ENCODE measurements around the gene KRT13.

The KRT13 gene

GRCh38 chr17:41486809-41487530, 18.4 kb downstream of the KRT13 start:
- no peak for DNase-seq (ENCODE audit: low spot score)
- no peak for TF ChIP-seq CTCF (IDR thresholded peaks at IDR 0.05)
- H3K4me3 ChIP-seq, result no peak overlapping the region
- no peak overlapping the region for H3K27ac ChIP-seq

GRCh38 chr17:41486316-41486715, 19.1 kb downstream of the KRT13 start:
- Histone ChIP-seq H3K27ac (no peak overlapping the region), H3K4me3 (no peak overlapping the region)
- TF ChIP-seq CTCF (IDR thresholded peaks at IDR 0.05), result no peak
- no peak for DNase-seq (ENCODE audit: low spot score)

GRCh38 chr17:41484920-41485904, 20.2 kb downstream of the KRT13 start:
- TF ChIP-seq CTCF (IDR thresholded peaks at IDR 0.05), result no peak
- no peak overlapping the region for H3K27ac ChIP-seq
- no peak for DNase-seq (ENCODE audit: low spot score)
- H3K4me3 ChIP-seq, result no peak overlapping the region

- Histone ChIP-seq H3K27ac (no peak overlapping the region), H3K4me3 (no peak overlapping the region)
- DNase-seq (ENCODE audit: low spot score), result no peak
- no peak for TF ChIP-seq CTCF (IDR thresholded peaks at IDR 0.05)
Observed at GRCh38 chr17:41483991-41484826, 21.2 kb downstream of the KRT13 start.

GRCh38 chr17:41483531-41483930, 21.9 kb downstream of the KRT13 start:
- TF ChIP-seq CTCF (IDR thresholded peaks at IDR 0.05), result no peak
- H3K27ac ChIP-seq, result no peak overlapping the region
- H3K4me3 ChIP-seq, result no peak overlapping the region
- no peak for DNase-seq (ENCODE audit: low spot score)

- Histone ChIP-seq H3K4me3 (no peak within 1 kb of the TSS), H3K27ac (no peak within 1 kb of the TSS)
- DNase-seq (ENCODE audit: low spot score), result no peak
- no peak for TF ChIP-seq CTCF (IDR thresholded peaks at IDR 0.05)
Observed at GRCh38 chr17:41481036-41481435, 24.4 kb downstream of the KRT13 start, which contains the start of gene KRT35. Gene KRT35 (minus strand): TSS chr17:41481151. CDS start chr17:41481097, 54 bp downstream.

Data from coronary artery (tissue), 2 donors.